ENCODE results near the gene ZC3H10.

ZC3H10 gene

DNA sequence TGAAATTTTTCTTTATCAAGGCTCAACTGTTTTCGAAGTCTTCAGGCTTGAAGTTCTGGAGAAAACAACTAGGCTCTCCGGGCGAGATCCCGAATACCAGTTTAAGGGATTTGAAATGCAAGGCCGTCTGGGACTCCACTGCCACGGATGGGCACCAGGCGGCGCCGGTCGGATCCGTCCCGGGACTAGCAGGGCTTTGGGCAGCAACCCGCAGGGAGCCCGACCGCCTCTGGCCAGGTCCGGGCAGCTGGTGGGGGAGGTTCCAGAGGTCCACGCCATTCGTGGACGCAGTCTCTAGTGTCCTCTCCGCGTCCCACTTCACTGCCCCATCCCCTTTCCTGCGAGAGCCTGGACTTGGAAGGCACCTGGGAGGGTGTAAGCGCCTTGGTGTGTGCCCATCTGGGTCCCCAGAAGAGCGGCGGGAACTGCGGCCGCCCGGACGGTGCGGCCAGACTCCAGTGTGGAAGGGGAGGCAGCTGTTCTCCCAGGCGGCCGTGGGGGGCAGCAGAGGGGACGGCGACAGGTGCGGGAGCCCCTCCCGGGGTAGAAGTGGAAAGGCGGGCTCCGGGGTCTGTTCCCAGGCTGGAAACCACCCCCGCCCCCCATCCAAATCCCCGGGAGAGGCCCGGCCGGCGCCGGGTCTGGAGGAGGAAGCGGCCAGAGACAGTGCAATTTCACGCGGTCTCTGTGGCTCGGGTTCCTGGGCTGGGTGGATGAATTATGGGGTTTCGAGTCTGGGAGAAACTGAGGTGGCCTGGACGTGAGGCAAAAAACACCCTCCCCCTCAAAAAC is 38.9 kb upstream of the ZC3H10 start:
- CTCF ChIA-PET: interaction anchor here (0.8 to 3.0 kb wide), 18 partner anchors 11 to 341 kb away, joined by 3 to 27 read pairs (median 4); partner anchors contain the start of genes PA2G4 and ZC3H10
- POLR2A ChIA-PET: interaction anchor here (0.8 to 1.6 kb wide), 2 partner anchors 25 to 38 kb away, joined by 3 to 10 read pairs; partner anchors contain the start of genes PA2G4 and RPL41
- H3K4me3 ChIP-seq (ENCODE audit: low read depth, low read length): peak overlapping the region; percentile 67
- DNase-seq (ENCODE audit: low read depth, low spot score): no peak
- TF ChIP-seq, protein P1, sequence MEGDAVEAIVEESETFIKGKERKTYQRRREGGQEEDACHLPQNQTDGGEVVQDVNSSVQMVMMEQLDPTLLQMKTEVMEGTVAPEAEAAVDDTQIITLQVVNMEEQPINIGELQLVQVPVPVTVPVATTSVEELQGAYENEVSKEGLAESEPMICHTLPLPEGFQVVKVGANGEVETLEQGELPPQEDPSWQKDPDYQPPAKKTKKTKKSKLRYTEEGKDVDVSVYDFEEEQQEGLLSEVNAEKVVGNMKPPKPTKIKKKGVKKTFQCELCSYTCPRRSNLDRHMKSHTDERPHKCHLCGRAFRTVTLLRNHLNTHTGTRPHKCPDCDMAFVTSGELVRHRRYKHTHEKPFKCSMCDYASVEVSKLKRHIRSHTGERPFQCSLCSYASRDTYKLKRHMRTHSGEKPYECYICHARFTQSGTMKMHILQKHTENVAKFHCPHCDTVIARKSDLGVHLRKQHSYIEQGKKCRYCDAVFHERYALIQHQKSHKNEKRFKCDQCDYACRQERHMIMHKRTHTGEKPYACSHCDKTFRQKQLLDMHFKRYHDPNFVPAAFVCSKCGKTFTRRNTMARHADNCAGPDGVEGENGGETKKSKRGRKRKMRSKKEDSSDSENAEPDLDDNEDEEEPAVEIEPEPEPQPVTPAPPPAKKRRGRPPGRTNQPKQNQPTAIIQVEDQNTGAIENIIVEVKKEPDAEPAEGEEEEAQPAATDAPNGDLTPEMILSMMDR (IDR thresholded peaks at IDR 0.05; ENCODE audit: insufficient read depth, low read length, missing control alignments): peak; percentile 85

DNA sequence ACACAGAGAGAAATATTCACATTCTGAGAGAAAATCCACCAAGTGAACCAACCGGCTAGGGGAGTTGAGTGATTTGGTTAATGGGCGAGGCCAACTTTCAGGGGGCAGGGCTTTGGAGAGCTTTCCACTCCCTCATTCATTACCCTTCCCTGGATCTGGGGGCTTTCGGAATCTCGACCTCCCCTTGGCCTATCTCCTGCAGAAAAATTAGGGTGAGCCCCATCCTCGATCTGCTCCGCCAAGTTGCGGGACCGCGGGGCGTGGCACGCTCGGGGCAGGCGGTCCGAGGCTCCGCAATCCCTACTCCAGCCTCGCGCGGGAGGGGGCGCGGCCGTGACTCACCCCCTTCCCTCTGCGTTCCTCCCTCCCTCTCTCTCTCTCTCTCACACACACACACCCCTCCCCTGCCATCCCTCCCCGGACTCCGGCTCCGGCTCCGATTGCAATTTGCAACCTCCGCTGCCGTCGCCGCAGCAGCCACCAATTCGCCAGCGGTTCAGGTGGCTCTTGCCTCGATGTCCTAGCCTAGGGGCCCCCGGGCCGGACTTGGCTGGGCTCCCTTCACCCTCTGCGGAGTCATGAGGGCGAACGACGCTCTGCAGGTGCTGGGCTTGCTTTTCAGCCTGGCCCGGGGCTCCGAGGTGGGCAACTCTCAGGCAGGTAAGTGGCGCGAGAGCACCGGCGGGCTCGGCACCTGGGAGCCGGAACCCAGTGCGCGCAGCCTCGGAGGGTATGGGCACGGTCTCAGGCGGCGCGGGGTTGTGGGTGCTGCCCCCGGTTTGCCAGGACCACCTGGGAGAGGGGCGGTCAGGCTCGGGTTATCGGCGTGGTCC is 38.1 kb upstream of the ZC3H10 start, which contains the start of gene ERBB3:
Gene ERBB3 (plus strand): TSS at position 443 of the 833 bp plus-strand sequence. CDS start 136 bp downstream, at position 579.
- ChIA-PET POLR2A (interaction anchor here (0.8 to 1.6 kb wide), 2 partner anchors 24 kb away, joined by 4 to 10 read pairs; partner anchors contain the start of gene PA2G4), CTCF (interaction anchor here (0.8 to 3.0 kb wide), 19 partner anchors 10 to 342 kb away, joined by 3 to 27 read pairs (median 4); partner anchors contain the start of genes PA2G4, SUOX and ZC3H10)
- TF ChIP-seq, protein P1 (IDR thresholded peaks at IDR 0.05; ENCODE audit: insufficient read depth, low read length, missing control alignments): peak; percentile 11
- DNase-seq (ENCODE audit: low read depth, low spot score): no peak
- peak within 1 kb of the TSS; percentile 67 for H3K4me3 ChIP-seq (ENCODE audit: low read depth, low read length)

DNA sequence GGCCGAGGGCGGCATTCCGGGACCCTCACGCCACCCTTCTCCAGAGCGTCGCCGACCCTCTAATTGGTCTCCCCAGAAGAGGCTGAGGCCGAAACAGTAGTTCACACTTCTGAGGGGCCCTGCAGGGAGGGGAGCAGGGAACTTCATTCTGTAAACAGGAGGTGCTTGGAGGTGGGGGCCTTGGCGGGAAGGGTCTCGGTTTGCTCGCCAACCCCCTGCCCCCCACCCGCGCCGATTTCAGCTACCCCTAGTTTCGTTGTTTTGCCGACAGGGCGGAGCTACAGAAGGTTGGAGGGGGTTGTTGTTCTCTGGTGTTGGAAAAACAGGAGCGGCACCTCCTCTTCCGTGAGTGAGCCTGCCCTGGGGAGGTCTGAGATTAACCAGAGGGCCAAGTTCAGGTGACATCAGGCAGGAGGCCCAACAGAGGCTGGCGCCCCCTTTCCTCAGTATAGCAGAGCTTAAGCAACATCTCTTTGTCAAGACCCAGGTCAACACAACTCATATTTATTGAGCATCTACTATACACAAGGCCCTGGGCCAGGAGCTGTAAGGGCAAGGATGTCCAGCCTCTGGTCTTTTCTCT is 37.4 kb upstream of the ZC3H10 start:
- ChIA-PET CTCF (interaction anchor here (1.0 to 3.0 kb wide), 6 partner anchors 10 to 84 kb away, joined by 3 to 18 read pairs (median 4); partner anchors contain the start of genes PA2G4 and SUOX), POLR2A (interaction anchor here (0.8 kb wide), 1 partner anchor 23 kb away, joined by 4 read pairs; the partner anchor contains the start of gene PA2G4)
- TF ChIP-seq, protein P1 (IDR thresholded peaks at IDR 0.05; ENCODE audit: insufficient read depth, low read length, missing control alignments): no peak
- H3K4me3 ChIP-seq (ENCODE audit: low read depth, low read length): peak overlapping the region; percentile 67
- no peak for DNase-seq (ENCODE audit: low read depth, low spot score)

DNA sequence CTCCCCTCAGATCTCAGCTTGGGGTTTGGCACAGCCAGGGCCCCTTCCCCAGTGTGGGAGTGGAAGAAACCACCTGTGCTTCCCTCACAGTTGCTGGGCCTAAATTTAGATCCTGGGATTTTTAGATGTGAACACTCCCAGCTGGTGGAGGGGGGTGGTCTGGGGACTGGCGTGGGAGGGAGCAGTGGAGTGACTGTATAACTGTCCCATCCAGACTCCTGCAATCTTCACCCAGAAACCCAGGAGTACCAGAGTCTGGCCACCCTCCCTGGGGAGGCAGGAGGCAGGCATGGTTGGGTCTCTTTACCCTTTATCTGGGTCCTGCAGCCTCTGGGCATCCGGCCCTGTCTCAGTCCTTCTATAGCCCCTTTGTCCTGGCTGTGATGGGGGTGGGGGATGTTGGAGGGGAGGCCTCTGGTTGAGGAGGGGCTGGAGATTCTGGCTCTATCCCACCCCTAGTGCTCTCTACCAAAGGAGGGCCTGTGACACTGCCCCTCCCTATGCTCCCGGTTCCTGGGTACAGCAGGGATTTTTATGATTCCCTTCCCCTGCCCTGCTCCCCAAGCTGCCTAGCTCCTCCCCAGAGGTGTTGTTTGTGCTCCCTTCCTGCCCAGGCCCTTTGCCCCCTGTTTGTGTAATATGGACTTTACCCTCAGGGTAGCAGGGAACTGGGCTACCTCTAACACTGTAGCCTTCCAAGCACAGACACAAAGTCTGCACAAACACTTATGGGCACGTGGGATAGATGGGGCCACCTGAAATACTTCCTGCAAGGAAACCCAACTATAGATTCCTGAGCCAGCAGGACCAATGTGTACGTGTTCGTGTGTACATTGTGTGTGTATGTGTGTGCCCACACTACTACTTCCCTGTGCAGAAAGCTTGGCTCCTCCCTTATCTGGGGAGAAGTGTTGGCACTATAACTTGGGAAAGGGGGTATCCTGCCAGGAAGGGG is 36.4 kb upstream of the ZC3H10 start:
- no peak overlapping the region for H3K4me3 ChIP-seq (ENCODE audit: low read depth, low read length)
- ChIA-PET CTCF (interaction anchor here (0.7 to 3.0 kb wide), 9 partner anchors 9 to 85 kb away, joined by 3 to 18 read pairs (median 4); partner anchors contain the start of genes PA2G4 and SUOX), POLR2A (no interaction called here)
- no peak for DNase-seq (ENCODE audit: low read depth, low spot score)
- TF ChIP-seq, protein P1 (IDR thresholded peaks at IDR 0.05; ENCODE audit: insufficient read depth, low read length, missing control alignments): no peak

DNA sequence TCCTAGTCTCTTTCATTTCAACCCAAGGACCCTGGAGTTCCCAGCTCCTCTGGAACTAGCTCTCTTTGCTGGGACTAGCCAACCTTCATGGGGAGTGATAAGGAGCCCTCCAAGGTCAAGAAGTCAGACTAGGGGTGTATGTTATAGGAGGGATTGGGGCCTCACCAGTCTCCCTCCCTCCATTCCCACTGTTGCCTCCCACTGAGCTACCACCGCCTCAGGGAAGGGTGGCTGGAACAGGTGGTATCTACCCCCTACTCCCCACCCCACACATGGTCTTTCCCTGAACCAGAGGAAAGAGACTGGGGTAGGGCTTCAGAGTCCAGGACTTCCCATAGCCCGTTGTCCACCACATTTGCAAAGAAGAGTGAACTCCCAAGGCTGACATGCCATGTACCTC is 35.7 kb upstream of the ZC3H10 start:
- H3K4me3 ChIP-seq (ENCODE audit: low read depth, low read length): no peak overlapping the region
- no peak for DNase-seq (ENCODE audit: low read depth, low spot score)
- POLR2A ChIA-PET: no interaction called here
- TF ChIP-seq, protein P1 (IDR thresholded peaks at IDR 0.05; ENCODE audit: insufficient read depth, low read length, missing control alignments): no peak
- CTCF ChIA-PET: interaction anchor here (0.7 to 2.0 kb wide), 4 partner anchors 9 to 35 kb away, joined by 3 to 8 read pairs (median 4); no protein-coding TSS in a partner anchor
